Stomach (tissue), 4 donors: ENCODE results near the gene GMDS.

Source experiments
- CTCF ChIP-seq, 7 experiments: fragments of 450-650 bp in 4 of 7; fragments of 200-600 bp in 3 of 7; sonication (generic) in 3 of 7; IDR thresholded peaks; one replicate each; pipeline ENCODE4 v1.5.1; 2016 to 2019; ENCODE audit warnings: antibody characterized with exemption in 7 of 7, control low read depth in 2 of 7, mild to moderate bottlenecking in 1 of 7
- EP300 ChIP-seq: sonication (generic); formaldehyde crosslinking; IDR thresholded peaks from one replicate; pipeline ENCODE4 v1.6.1; 2017; ENCODE audit warnings: antibody characterized with exemption
- POLR2A ChIP-seq, 4 donors: fragments of 450-650 bp; IDR thresholded peaks; one replicate each; pipeline ENCODE4 v1.6.1; 2016; ENCODE audit warnings: antibody characterized with exemption in 4 of 4, control low read depth in 2 of 4, mild to moderate bottlenecking in 1 of 4, moderate library complexity in 1 of 4
- POLR2AphosphoS5 ChIP-seq, 3 donors: sonication (generic); formaldehyde crosslinking; IDR thresholded peaks; one replicate each; pipeline ENCODE4 v1.6.1; 2016; ENCODE audit warnings: antibody characterized with exemption in 3 of 3

- no peak for TF ChIP-seq EP300
- TF ChIP-seq POLR2AphosphoS5 (IDR thresholded peaks at IDR 0.05), result no peak
- TF ChIP-seq POLR2A (IDR thresholded peaks at IDR 0.05), result no peak
- no peak for TF ChIP-seq CTCF (IDR thresholded peaks at IDR 0.05)
Observed at GRCh38 chr6:1906609-1907008, 338.8 kb downstream of the GMDS start.
